ENCODE results near the gene KIAA0408.
A peak's percentile ranks its signal among the peaks of the same experiment; 100 is the strongest.

KIAA0408 gene

DNA sequence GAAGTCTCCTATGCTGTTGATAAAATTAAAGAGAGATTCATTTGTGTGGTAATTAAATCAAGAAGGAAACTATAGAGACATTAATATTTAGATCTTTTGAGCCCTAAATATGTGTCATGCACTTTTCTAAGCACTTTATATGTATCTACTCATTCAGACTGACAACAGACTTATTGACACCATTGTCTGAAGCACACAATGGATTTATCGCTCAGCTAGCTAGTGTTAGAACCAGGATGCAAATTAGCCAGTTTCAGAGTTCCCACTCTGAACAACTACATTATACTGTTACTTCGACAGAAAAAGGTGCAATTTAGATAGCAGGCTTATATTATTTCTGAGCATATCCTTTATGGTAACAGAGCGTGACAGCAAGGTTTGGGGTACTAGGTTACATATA, 27.7 kb upstream of the KIAA0408 start:
- no peak overlapping the region for H3K4me3 ChIP-seq (ENCODE audit: low read depth, low read length)
- TF ChIP-seq, protein P1, sequence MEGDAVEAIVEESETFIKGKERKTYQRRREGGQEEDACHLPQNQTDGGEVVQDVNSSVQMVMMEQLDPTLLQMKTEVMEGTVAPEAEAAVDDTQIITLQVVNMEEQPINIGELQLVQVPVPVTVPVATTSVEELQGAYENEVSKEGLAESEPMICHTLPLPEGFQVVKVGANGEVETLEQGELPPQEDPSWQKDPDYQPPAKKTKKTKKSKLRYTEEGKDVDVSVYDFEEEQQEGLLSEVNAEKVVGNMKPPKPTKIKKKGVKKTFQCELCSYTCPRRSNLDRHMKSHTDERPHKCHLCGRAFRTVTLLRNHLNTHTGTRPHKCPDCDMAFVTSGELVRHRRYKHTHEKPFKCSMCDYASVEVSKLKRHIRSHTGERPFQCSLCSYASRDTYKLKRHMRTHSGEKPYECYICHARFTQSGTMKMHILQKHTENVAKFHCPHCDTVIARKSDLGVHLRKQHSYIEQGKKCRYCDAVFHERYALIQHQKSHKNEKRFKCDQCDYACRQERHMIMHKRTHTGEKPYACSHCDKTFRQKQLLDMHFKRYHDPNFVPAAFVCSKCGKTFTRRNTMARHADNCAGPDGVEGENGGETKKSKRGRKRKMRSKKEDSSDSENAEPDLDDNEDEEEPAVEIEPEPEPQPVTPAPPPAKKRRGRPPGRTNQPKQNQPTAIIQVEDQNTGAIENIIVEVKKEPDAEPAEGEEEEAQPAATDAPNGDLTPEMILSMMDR (IDR thresholded peaks at IDR 0.05; ENCODE audit: low read depth, low read length, missing control alignments), result no peak

DNA sequence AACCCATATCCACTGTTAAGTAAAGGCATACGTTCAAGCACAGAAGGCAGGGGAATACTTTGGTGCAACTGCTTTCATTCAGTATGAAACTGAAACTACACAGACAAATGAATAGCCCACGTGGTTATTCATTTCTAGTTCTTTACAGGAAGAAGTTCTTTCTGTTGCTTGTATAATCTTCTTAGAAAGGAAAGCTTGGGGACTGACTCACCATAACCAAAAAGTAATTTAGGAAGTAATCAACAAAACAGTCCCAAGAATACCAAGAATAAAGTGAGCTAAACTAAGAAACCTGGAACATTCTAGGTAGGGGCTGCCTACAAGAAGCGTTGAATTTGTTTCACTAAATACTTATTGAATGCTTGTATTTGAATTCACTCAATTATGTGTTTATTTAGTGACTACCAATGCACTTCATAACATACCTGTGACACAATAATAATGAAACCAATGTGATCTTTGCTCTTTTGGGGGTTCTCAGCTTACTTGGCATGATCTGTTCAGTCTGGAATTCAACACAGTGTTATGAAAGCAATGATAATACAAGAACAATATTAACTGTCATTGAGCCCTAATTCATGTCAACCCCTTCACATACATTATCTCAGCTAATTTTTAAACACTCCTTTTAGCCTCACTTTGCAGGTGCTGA, 25.1 kb upstream of the KIAA0408 start:
- TF ChIP-seq, protein P1 (IDR thresholded peaks at IDR 0.05; ENCODE audit: low read depth, low read length, missing control alignments), result no peak
- peak; percentile 40 for DNase-seq (ENCODE audit: low read depth)
- no peak overlapping the region; the same call in 1 of the 2 replicates for H3K4me3 ChIP-seq (ENCODE audit: low read depth, low read length)

More for the DNA sequence above, 27.7 kb upstream of the KIAA0408 start:
- no peak for DNase-seq (ENCODE audit: low read depth)

DNA sequence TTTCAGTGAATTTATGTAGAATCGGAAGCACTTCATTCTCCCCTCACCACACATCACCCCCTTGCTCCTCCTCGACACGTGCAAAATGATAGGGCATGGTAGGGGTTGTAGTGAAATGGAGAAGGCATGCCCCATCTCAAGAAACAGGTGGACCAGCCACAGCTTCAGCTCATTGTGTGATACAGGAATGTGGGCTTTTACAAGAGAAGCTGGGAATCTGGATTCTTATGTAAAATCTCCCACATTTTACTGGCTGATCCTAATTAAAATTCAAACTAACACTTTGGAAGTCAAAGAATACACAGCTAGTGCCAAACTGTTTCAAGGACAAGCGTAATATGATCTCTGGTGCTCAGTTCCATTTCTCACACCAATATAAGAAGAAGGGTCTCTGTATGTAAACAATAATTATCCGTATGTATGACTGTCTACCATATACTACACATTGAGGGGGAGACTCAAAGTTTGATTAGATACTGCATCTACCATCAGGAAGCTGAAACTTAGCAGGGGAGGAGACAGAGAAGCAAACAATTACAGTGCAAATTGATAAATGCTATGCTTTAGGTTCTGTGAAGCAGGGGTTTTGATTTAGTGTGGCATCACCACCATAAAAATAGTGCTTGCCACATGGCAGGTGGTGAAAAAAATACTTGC, 24.3 kb upstream of the KIAA0408 start:
- no peak overlapping the region for H3K4me3 ChIP-seq (ENCODE audit: low read depth, low read length)
- no peak for DNase-seq (ENCODE audit: low read depth)
- TF ChIP-seq, protein P1 (IDR thresholded peaks at IDR 0.05; ENCODE audit: low read depth, low read length, missing control alignments), result no peak

DNA sequence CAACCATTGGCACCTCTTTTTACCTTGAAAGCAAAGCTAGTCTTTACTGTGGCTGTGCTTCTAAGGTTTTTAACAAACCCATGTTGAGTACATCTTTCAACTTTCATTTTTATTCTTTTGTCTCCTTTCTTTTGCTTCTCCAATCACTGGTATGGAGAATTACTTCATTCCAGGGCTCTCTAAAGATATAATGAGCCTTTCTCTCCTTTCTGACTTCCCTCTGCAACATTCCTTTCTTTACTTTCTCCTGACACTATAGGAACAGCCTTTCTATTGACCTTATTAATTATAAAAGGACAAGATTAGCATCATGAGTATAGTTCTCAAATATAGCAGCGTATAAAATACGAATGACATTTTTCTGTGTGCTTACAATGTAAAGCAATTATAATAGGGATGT, 23.1 kb upstream of the KIAA0408 start:
- no peak for DNase-seq (ENCODE audit: low read depth)
- no peak overlapping the region for H3K4me3 ChIP-seq (ENCODE audit: low read depth, low read length)
- TF ChIP-seq, protein P1 (IDR thresholded peaks at IDR 0.05; ENCODE audit: low read depth, low read length, missing control alignments), result no peak

DNA sequence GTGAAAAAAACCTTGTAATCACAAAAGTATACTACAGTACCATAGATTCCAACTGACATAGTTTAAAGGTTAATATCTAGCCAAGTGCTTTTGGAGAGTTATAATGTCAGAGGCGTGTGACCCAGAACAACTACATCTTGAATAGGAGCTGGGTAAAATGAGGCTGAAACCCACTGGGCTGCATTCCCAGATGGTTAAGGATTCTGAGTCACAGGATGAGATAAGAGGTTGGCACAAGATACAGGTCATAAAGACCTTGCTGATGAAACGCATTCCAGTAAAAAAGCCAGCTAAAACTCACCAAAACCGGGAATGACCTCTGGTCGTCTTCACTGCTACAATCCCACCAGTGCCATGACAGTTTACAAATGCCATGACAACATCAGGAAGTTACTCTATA, 22.4 kb upstream of the KIAA0408 start:
- H3K4me3 ChIP-seq (ENCODE audit: low read depth, low read length), result no peak overlapping the region
- no peak for DNase-seq (ENCODE audit: low read depth)
- TF ChIP-seq, protein P1 (IDR thresholded peaks at IDR 0.05; ENCODE audit: low read depth, low read length, missing control alignments), result no peak

DNA sequence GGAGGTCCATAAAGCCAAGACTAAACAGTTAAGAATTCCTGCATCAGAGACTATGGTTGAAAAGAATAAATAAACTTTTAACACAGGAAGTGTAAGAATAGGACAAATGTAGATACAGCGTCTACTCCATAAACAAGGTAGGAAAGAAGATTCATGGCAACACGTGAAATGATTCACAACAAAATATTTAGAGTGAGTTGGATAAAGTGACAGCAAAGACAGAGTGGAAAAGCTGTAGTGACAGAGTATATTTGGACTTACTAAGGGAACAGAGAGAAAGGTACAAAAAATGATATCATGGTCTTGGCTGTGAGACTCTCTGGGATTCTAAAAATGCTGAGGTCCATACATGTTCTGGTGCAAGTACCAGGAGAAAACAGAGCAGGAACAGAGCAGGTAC, 21.9 kb upstream of the KIAA0408 start:
- TF ChIP-seq, protein P1 (IDR thresholded peaks at IDR 0.05; ENCODE audit: low read depth, low read length, missing control alignments), result no peak
- no peak overlapping the region for H3K4me3 ChIP-seq (ENCODE audit: low read depth, low read length)
- DNase-seq (ENCODE audit: low read depth), result no peak

DNA sequence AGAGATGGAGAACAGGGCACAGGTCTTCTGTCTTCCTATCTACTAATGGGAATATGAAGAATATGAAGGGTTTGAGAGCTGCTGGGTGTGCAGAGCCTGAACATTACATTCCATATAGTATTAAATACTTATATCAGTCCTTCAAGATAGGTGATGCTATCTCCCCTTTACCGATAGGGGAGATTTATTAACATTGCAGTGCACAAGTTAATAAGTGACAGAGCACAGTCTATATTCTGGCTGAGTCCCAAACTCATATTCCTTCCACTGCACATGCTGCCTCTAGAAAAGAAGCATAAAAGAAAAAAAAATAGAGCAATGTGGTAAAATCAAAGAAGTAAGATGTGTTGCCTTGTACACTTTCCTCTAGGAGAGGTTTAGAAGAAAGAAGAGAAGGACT, 18.5 kb upstream of the KIAA0408 start:
- H3K4me3 ChIP-seq (ENCODE audit: low read depth, low read length), result no peak overlapping the region
- TF ChIP-seq, protein P1 (IDR thresholded peaks at IDR 0.05; ENCODE audit: low read depth, low read length, missing control alignments), result no peak
- no peak for DNase-seq (ENCODE audit: low read depth)

Data from GM12864 (cell line).